Mucosa of descending colon (tissue), 3 donors: Measurements from ENCODE around the gene CT47C1. TPM values are rescaled to one million over a fixed set of nuclear protein-coding genes. Genes with fewer than 3 reads are reported as not detected.
A peak's percentile ranks its signal among the peaks of the same experiment; 100 is the strongest.

Experiments used
- ATAC-seq: fragments of 200-7000 bp; cut with Tn5 transposase; one replicate; pipeline ENCODE4 v1.9.1; 2020; ENCODE audit warnings: mild to moderate bottlenecking, moderate library complexity
- DNase-seq, 3 donors: peaks; one replicate each; pipeline ENCODE4 v3.0.0-alpha.2; 2020
- H3K36me3 ChIP-seq: fragments of 200-600 bp; one replicate; pipeline ENCODE4 v1.8.0; 2021; ENCODE audit warnings: low read depth, mild to moderate bottlenecking
- H3K4me1 ChIP-seq: fragments of 200-600 bp; one replicate; pipeline ENCODE4 v1.8.0; 2021; ENCODE audit warnings: low read depth, mild to moderate bottlenecking
- H3K4me3 ChIP-seq: fragments of 200-600 bp; one replicate; pipeline ENCODE4 v1.8.0; 2021; ENCODE audit warnings: mild to moderate bottlenecking
- H3K9me3 ChIP-seq: fragments of 200-600 bp; one replicate; pipeline ENCODE4 v1.8.0; 2021; ENCODE audit warnings: mild to moderate bottlenecking
- CTCF ChIP-seq: fragments of 200-600 bp; IDR thresholded peaks from one replicate; pipeline ENCODE4 v1.8.0; 2022; ENCODE audit warnings: antibody characterized with exemption, mild to moderate bottlenecking
- intact Hi-C, 2 donors: fragments of 100-400 bp; cut with DNase I in 1 of 2; cut with micrococcal nuclease in 1 of 2; formaldehyde crosslinking; loops; one replicate each; pipeline versions ENCODE4 v1.11.0 to v1.11.1; 2022; cut with DNase I, micrococcal nuclease
- total RNA-seq, 3 donors: library from RNA; stranded (reverse); fragmentation: NEBNext Ultra II Directional in 2 of 3; extraction: Animal tissue kit (Norgen Biotek cat#: 25700) in 2 of 3; gene quantifications; one replicate each; pipeline versions ENCODE4 v1.2.1 to v1.2.4, GENCODE V29; 2021 to 2023
- donor health status: DM: no; HTN: no; CAD: no; lungs with moderate emphysema.
- donor health status: DM: no; HTN: no; CAD: no.
- donor health status: DM: no; HTN: yes; CAD: no.

The CT47C1 gene
- total RNA-seq, 3 donors from 2014 or later, result not detected

DNA sequence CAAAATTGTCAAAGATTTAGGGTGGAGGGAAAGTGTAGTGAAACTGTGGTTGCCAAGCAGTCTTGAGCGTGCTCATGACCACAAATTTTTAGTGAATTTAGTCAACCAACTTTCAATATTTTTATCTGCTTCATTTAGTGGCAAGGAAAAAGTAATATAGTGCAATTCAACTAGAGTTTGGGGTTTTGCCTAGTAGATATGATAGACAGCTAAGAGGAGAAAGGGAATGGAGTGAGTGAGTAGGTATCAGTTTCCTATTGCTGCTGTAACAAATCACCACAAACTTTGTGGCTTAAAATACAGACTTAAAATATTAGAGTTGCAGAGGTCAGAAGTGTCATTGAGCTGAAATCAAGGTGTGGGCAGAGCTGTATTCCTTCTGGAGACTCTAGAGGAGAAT lies 3.7 kb upstream of the CT47C1 start:
- ATAC-seq, result no peak
- no peak for DNase-seq
- TF ChIP-seq CTCF, result no peak
- H3K9me3 ChIP-seq, result no peaks in the 10 kb centered on the region
- H3K4me1 ChIP-seq, result no peaks in the 10 kb centered on the region
- H3K4me3 ChIP-seq, result no peak overlapping the region
- H3K36me3 ChIP-seq, result no peaks in the 10 kb centered on the region
- intact Hi-C loops, result loop anchor here in 1 of 2 donors (5.0 kb wide), 1 partner anchor 227 kb away; no protein-coding TSS in a partner anchor

- no peak for ATAC-seq
- Histone ChIP-seq H3K36me3 (no peaks in the 10 kb centered on the region), H3K4me3 (no peak overlapping the region), H3K9me3 (no peaks in the 10 kb centered on the region), H3K4me1 (no peaks in the 10 kb centered on the region)
- intact Hi-C loops, result loop anchor here in 1 of 2 donors (5.0 kb wide), 1 partner anchor 227 kb away; no protein-coding TSS in a partner anchor
- no peak for TF ChIP-seq CTCF
- no peak for DNase-seq
These were observed 3.0 kb upstream of the CT47C1 start for GRCh38 chrX:119069762-119070161.

- DNase-seq, result no peak
- no peak for ATAC-seq
- Histone ChIP-seq H3K36me3 (no peaks in the 10 kb centered on the region), H3K9me3 (no peaks in the 10 kb centered on the region), H3K4me1 (no peaks in the 10 kb centered on the region), H3K4me3 (no peak overlapping the region)
- intact Hi-C loops, result no loop called here
- TF ChIP-seq CTCF, result no peak
These were observed 1.4 kb upstream of the CT47C1 start for GRCh38 chrX:119071381-119071780.

- no peaks in the 10 kb centered on the region for H3K9me3 ChIP-seq
- intact Hi-C loops, result no loop called here
- H3K36me3 ChIP-seq, result no peaks in the 10 kb centered on the region
- no peak for TF ChIP-seq CTCF
- ATAC-seq (no peak), DNase-seq (no peak)
- H3K4me1 ChIP-seq, result no peaks in the 10 kb centered on the region
- no peak overlapping the region for H3K4me3 ChIP-seq
These were observed 560 bp downstream of the CT47C1 start for GRCh38 chrX:119073200-119073905.

- no peaks in the 10 kb centered on the region for H3K9me3 ChIP-seq
- H3K36me3 ChIP-seq, result no peaks in the 10 kb centered on the region
- DNase-seq (peak in 1 of 3 donors; percentile 41), ATAC-seq (no peak)
- no peaks in the 10 kb centered on the region for H3K4me1 ChIP-seq
- intact Hi-C loops, result no loop called here
- no peak for TF ChIP-seq CTCF
- no peak overlapping the region for H3K4me3 ChIP-seq
These were observed 1.1 kb downstream of the CT47C1 start for GRCh38 chrX:119073911-119074310.
